Measurements from ENCODE around the gene KCTD2.

DNA sequence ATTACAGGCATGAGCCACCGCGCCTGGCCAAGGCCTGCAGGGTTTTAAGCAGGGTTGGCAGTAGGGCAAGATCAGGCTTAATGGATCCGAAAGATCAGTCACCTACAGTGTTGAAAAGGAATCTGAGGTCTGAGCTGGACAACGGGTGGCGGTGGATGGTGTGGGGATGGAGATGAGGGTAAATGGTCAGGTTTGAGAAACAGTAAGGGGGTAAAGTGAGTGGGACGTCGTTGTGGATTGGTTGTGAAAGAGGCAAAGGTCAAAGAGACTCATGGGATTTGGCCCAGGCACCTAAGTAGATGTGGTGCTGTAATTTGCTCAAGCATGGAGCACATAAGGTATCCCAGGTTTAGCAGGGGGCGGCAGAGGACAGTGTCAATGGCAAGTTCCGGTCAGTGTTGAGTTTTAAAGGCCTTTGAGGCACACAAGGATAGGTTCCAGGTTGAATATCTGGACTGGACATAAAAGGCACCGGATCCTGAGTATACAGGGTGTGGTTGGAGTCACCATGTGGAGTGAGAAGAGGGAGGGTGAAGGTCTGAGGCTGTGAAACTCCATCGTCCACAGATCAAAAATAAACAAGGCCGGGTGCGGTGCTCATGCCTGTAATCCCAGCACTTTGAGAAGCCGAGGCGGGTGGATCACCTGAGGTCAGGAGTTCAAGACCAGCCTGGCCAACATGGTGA lies 39.6 kb downstream of the KCTD2 start:
- TF ChIP-seq, protein P1, sequence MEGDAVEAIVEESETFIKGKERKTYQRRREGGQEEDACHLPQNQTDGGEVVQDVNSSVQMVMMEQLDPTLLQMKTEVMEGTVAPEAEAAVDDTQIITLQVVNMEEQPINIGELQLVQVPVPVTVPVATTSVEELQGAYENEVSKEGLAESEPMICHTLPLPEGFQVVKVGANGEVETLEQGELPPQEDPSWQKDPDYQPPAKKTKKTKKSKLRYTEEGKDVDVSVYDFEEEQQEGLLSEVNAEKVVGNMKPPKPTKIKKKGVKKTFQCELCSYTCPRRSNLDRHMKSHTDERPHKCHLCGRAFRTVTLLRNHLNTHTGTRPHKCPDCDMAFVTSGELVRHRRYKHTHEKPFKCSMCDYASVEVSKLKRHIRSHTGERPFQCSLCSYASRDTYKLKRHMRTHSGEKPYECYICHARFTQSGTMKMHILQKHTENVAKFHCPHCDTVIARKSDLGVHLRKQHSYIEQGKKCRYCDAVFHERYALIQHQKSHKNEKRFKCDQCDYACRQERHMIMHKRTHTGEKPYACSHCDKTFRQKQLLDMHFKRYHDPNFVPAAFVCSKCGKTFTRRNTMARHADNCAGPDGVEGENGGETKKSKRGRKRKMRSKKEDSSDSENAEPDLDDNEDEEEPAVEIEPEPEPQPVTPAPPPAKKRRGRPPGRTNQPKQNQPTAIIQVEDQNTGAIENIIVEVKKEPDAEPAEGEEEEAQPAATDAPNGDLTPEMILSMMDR (IDR thresholded peaks at IDR 0.05; ENCODE audit: poor library complexity), result no peak
- TF ChIP-seq EZH2 (IDR thresholded peaks at IDR 0.05; ENCODE audit: borderline replicate concordance), result no peak
- TF ChIP-seq EZH2phosphoT487 (IDR thresholded peaks at IDR 0.05; ENCODE audit: low read depth, severe bottlenecking, unreplicated experiment), result no peak

Data from hepatocyte (in vitro differentiated cells).